ENCODE measurements around the gene DACT1. TPM values are rescaled to one million over a fixed set of nuclear protein-coding genes. Genes with fewer than 3 reads are reported as not detected.
A peak's percentile ranks its signal among the peaks of the same experiment; 100 is the strongest.
"Not testable (repeated sequence)": the region's sequence is repeated elsewhere in the genome, so short reads cannot be mapped to it uniquely, and the experiment has no call there.

DACT1 gene, protein sequence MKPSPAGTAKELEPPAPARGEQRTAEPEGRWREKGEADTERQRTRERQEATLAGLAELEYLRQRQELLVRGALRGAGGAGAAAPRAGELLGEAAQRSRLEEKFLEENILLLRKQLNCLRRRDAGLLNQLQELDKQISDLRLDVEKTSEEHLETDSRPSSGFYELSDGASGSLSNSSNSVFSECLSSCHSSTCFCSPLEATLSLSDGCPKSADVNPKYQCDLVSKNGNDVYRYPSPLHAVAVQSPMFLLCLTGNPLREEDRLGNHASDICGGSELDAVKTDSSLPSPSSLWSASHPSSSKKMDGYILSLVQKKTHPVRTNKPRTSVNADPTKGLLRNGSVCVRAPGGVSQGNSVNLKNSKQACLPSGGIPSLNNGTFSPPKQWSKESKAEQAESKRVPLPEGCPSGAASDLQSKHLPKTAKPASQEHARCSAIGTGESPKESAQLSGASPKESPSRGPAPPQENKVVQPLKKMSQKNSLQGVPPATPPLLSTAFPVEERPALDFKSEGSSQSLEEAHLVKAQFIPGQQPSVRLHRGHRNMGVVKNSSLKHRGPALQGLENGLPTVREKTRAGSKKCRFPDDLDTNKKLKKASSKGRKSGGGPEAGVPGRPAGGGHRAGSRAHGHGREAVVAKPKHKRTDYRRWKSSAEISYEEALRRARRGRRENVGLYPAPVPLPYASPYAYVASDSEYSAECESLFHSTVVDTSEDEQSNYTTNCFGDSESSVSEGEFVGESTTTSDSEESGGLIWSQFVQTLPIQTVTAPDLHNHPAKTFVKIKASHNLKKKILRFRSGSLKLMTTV
- 6.9 and 35.8 TPM in 2 replicates for total RNA-seq

GRCh38 chr14:58637391-58638230 is at the start of gene DACT1:
Gene DACT1, plus strand, starts transcription at chr14:58637962. Its CDS starts 241 bp downstream, at chr14:58638203.
- DNase-seq (ENCODE audit: low read depth), result peak; percentile 88
- peak within 1 kb of the TSS; percentile 72 for H3K4me3 ChIP-seq (ENCODE audit: low read depth, low read length)
- TF ChIP-seq CTCF (IDR thresholded peaks at IDR 0.05; ENCODE audit: insufficient read depth, low read depth, low read length), result no peak

DNA sequence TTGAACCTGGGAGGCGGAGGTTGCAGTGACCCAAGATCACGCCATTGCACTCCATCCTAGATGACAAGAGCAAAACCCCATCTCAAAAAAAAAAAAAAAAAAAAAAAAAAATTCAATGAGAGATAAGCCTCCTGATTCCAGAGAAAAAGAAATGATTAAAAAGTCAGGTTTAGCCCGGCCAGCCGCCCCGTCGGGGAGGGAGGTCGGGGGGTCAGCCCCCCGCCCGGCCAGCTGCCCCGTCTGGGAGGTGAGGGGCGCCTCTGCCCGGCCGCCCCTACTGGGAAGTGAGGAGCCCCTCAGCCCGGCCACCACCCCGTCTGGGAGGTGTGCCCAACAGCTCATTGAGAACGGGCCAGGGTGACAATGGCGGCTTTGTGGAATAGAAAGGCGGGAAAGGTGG is 49.4 kb upstream of the DACT1 start:
- DNase-seq (ENCODE audit: low read depth); H3K4me3 ChIP-seq (ENCODE audit: low read depth, low read length): not testable (repeated sequence)

GRCh38 chr14:58593977-58594376 is 43.8 kb upstream of the DACT1 start:
- no peak for TF ChIP-seq CTCF (IDR thresholded peaks at IDR 0.05; ENCODE audit: insufficient read depth, low read depth, low read length)
- H3K4me3 ChIP-seq (ENCODE audit: low read depth, low read length), result no peak overlapping the region
- DNase-seq (ENCODE audit: low read depth), result no peak

GRCh38 chr14:58597041-58597440 is 40.7 kb upstream of the DACT1 start:
- TF ChIP-seq CTCF (IDR thresholded peaks at IDR 0.05; ENCODE audit: insufficient read depth, low read depth, low read length), result no peak
- H3K4me3 ChIP-seq (ENCODE audit: low read depth, low read length), result no peak overlapping the region

DNA sequence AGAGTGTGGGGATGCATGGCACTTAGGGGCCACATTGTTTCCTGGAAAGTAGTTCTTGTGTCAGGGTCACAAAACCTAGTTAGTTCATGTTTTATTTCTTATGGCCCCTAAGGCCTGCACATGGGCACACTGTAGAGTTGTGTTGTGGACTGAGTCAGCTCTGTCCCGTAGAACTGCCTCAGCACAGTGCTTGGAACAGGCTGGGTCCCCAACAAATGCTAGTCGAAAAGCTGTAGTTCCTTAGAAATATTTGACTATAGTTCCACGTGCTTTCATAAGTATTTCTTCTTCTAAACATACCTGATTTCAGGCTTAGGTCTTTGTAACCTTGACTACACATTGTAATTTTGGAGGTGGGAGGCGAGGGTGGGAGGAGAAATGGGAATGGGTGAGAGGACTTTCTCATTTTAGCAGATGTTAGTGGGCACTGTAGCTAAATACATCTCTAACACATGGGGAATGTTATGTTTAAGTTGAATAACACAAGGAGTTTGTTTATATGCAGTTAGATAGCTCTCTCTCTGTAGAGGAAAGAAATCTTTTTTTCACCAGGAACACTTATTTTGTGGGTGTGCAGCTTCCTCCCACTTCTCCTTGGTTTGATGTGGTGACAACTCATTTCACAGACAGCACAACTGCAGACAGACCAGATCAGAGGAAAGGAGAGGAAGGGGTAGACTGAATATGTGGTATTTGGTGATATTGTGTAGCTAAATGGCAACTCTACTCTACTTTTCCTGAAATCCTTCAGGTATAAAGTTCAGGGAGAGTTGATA is 39.5 kb upstream of the DACT1 start:
- no peak for TF ChIP-seq CTCF (IDR thresholded peaks at IDR 0.05; ENCODE audit: insufficient read depth, low read depth, low read length)
- H3K4me3 ChIP-seq (ENCODE audit: low read depth, low read length), result no peak overlapping the region
- DNase-seq (ENCODE audit: low read depth), result no peak

More at GRCh38 chr14:58597041-58597440, 40.7 kb upstream of the DACT1 start:
- no peak for DNase-seq (ENCODE audit: low read depth)

DNA sequence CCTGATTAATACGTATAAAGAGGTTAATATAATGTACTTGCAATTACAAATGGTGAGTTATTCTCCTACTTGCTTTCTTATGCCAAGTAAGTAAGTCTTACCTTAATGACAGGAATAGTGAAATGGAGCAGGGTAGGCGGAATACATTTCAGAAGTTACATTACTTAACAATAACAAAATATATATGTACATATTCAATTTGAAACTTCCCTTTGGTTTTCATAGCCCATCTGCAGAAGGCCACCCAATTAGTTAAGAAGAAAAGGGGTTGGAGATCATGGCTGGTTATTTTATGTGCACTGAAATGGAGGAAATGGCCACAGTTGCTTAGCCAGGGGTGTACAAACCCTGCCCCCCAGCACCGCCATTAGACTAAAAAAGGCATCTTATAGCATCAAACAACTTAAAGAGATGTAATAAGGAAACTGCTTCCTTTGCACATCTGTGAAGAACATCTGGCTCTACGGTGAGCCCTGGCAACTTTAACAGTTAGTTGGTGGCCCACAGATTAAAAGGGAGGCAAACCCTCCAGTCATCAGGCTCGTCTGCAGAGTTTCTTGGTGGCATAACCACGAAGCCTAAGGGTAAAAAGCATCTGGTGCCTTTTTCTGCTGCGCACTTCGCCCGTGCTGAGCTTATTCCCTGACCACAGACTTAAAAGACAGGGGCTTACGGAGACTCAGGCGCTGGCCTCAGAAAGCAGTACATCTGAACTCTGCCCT is 38.8 kb upstream of the DACT1 start:
- no peak for TF ChIP-seq CTCF (IDR thresholded peaks at IDR 0.05; ENCODE audit: insufficient read depth, low read depth, low read length)
- H3K4me3 ChIP-seq (ENCODE audit: low read depth, low read length), result no peak overlapping the region
- DNase-seq (ENCODE audit: low read depth), result no peak

All from fibroblast of villous mesenchyme (primary cell).